HepG2 (cell line): ENCODE results near the gene UQCRC2.

ENCODE experiments used
- AGO2 ChIP-seq: fragments of 200-400 bp; formaldehyde crosslinking; optimal IDR thresholded peaks from 2 replicates; pipeline ENCODE3; 2017; ENCODE audit warnings: mild to moderate bottlenecking, low read depth, low read length, moderate library complexity
- IRF9 ChIP-seq: sonication (generic); formaldehyde crosslinking; IDR thresholded peaks from 2 replicates; pipeline ENCODE4 v1.8.0; 2022; ENCODE audit warnings: missing genetic modification reagents, mild to moderate bottlenecking, borderline replicate concordance
- MBD4 ChIP-seq: IDR thresholded peaks from 2 replicates; pipeline ENCODE4 v1.6.1; 2012; ENCODE audit warnings: low read length, inconsistent platforms, borderline replicate concordance
- PCBP1 ChIP-seq: fragments of 200-400 bp; formaldehyde crosslinking; IDR thresholded peaks from 2 replicates; pipeline ENCODE4 v1.6.1; 2017; ENCODE audit warnings: mild to moderate bottlenecking, low read depth, low read length, borderline replicate concordance
- STAT6 ChIP-seq: sonication (generic); formaldehyde crosslinking; IDR thresholded peaks from 2 replicates; pipeline ENCODE4 v1.4.0; 2020; ENCODE audit warnings: missing genetic modification reagents, mild to moderate bottlenecking, borderline replicate concordance
- TARDBP ChIP-seq: sonication (generic); formaldehyde crosslinking; IDR thresholded peaks from 2 replicates; pipeline ENCODE4 v1.8.0; 2022; ENCODE audit warnings: mild to moderate bottlenecking, missing genetic modification reagents
- ZNF256 ChIP-seq: sonication (generic); formaldehyde crosslinking; conservative IDR thresholded peaks from 2 replicates; pipeline ENCODE4 v1.4.0; 2020; ENCODE audit warnings: missing genetic modification reagents
- ZZZ3 ChIP-seq: sonication (generic); formaldehyde crosslinking; IDR thresholded peaks from 2 replicates; pipeline ENCODE4 v1.4.0; 2020; ENCODE audit warnings: missing genetic modification reagents, mild to moderate bottlenecking, borderline replicate concordance
- TF ChIP-seq, protein P1 (sequence below): sonication (generic); formaldehyde crosslinking; IDR thresholded peaks from 2 replicates; pipeline ENCODE4 v1.5.0; 2020; ENCODE audit warnings: mild to moderate bottlenecking, missing genetic modification reagents

DNA sequence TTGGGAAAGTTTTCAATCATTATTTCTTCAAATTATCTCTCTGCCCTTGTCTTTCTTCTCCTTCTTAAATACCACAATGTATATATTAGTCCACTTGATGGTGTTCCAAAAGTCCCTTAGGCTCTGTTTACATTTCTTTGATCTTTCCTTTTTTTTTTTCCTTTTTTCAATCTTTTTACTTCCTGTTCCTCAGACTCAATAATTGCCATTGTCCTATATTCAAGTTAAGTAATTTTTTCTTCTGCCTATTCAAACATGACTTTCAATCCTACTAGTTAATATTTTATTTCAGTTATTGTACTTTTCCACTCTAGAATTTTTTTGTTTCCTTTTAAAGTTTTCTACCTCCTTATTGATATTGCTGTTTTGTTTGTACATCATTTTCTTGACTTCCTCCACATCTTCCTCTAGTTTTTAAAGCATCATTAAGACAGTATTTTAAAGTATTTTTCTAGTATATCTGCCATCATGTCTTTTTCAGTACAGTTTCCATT is 15.8 kb upstream of the UQCRC2 start:
- no peak for TF ChIP-seq AGO2
- no peak for TF ChIP-seq PCBP1
- TF ChIP-seq ZNF256 (CRISPR knock-in tag), result no peak
- peak; percentile 69; the same call in 1 of the 2 replicates for TF ChIP-seq TARDBP (CRISPR knock-in tag)
- TF ChIP-seq, protein P1, sequence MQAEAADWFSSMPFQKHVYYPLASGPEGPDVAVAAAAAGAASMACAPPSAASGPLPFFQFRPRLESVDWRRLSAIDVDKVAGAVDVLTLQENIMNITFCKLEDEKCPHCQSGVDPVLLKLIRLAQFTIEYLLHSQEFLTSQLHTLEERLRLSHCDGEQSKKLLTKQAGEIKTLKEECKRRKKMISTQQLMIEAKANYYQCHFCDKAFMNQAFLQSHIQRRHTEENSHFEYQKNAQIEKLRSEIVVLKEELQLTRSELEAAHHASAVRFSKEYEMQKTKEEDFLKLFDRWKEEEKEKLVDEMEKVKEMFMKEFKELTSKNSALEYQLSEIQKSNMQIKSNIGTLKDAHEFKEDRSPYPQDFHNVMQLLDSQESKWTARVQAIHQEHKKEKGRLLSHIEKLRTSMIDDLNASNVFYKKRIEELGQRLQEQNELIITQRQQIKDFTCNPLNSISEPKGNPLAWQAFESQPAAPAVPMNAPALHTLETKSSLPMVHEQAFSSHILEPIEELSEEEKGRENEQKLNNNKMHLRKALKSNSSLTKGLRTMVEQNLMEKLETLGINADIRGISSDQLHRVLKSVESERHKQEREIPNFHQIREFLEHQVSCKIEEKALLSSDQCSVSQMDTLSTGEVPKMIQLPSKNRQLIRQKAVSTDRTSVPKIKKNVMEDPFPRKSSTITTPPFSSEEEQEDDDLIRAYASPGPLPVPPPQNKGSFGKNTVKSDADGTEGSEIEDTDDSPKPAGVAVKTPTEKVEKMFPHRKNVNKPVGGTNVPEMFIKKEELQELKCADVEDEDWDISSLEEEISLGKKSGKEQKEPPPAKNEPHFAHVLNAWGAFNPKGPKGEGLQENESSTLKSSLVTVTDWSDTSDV (CRISPR knock-in tag), result no peak
- TF ChIP-seq STAT6 (CRISPR knock-in tag), result no peak
- TF ChIP-seq IRF9, result no peak
- no peak for TF ChIP-seq ZZZ3
- peak; percentile 97 for TF ChIP-seq MBD4
